ENCODE results near the gene LCTL.
"Not testable (repeated sequence)": the region's sequence is repeated elsewhere in the genome, so short reads cannot be mapped to it uniquely, and the experiment has no call there.

LCTL gene

DNA sequence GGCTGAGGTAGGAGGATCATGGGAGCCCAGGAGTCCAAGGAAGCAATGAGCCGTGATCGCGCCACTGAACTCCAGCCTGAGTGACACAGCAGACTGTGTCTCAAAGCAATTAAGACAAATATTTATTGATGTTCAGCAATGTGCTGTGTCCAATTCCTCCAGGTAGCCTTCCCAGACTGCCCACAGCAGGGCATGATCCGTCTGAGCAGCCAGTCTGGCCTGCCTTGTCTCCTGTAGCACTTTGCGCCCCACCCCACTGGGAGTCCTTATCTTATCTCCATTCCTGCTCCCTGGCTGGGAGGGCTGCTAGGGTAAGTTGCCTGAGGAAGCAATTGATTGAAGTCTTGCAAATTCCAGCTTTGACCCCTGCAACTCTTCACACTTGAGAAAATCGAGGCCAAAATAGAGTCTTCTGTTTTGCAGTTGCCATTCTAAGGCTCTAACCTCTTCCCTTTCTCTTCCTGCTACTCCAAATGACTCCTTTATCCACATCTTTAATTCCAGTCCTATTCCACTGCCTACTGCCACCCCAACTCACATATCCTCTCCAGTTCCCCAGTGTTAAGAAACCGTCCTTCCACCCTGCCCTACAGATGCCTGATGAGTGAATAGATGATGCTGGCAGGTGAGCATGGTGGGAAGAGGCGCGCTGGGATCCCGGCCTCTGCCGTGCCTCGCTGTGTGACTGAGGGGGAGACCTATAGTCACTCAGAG is 26.9 kb upstream of the LCTL start:
- DNase-seq (ENCODE audit: low read depth), result no peak
- no peak overlapping the region for H3K4me3 ChIP-seq (ENCODE audit: low read depth, low read length)
- in situ Hi-C loops (cut with HindIII; ENCODE audit: low sequenced_read_pairs), result no loop called here
- TF ChIP-seq, protein P1, sequence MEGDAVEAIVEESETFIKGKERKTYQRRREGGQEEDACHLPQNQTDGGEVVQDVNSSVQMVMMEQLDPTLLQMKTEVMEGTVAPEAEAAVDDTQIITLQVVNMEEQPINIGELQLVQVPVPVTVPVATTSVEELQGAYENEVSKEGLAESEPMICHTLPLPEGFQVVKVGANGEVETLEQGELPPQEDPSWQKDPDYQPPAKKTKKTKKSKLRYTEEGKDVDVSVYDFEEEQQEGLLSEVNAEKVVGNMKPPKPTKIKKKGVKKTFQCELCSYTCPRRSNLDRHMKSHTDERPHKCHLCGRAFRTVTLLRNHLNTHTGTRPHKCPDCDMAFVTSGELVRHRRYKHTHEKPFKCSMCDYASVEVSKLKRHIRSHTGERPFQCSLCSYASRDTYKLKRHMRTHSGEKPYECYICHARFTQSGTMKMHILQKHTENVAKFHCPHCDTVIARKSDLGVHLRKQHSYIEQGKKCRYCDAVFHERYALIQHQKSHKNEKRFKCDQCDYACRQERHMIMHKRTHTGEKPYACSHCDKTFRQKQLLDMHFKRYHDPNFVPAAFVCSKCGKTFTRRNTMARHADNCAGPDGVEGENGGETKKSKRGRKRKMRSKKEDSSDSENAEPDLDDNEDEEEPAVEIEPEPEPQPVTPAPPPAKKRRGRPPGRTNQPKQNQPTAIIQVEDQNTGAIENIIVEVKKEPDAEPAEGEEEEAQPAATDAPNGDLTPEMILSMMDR (IDR thresholded peaks at IDR 0.05; ENCODE audit: low read depth, low read length, missing control alignments), result no peak

DNA sequence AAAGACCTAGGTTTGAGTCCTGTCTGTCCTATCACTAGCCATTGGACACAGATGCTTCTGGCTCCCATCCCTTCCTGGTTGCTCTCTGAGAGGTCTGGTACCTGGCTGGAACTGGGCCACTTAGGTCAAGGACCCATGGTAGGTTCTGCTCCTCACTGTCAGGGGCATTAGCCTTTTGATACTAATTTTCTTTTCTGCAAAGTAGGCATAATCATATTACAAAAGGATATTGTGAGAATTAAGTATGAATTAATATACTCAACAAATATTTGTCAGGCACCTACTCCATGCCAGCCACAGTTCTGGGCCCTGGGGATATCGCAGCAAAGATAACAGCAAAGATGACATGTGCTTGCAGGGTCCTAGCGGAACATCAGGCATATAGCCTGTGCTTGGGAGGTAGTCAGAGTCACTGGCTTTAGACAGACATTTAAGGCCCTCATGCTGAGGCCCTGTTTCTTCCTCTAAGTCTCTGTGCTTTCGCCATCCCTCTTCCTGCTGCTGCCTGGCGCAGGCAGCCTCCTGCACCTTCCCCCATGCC is 25.6 kb upstream of the LCTL start:
- in situ Hi-C loops (cut with HindIII; ENCODE audit: low sequenced_read_pairs), result no loop called here
- DNase-seq (ENCODE audit: low read depth), result no peak
- H3K4me3 ChIP-seq (ENCODE audit: low read depth, low read length), result no peak overlapping the region
- TF ChIP-seq, protein P1 (IDR thresholded peaks at IDR 0.05; ENCODE audit: low read depth, low read length, missing control alignments), result no peak

DNA sequence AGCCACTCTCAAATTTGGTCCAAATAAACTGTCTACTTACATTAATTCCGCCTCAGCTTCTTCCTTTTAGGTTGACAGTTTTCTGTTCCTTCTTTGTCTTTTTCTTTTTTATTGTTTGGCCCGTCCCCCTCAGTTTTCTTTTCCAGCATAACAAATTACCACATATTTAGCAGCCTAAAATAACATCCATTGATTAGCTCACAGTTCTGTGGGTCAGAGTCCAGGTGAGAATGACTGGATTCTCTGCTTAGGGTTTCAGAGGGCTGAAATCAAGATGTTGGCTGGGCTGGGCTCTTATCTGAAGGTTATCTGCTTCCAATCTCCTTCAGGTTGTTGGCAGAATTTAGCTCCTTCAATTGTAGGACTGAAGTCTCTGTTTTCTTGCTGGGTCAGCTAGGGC is 24.6 kb upstream of the LCTL start:
- TF ChIP-seq, protein P1 (IDR thresholded peaks at IDR 0.05; ENCODE audit: low read depth, low read length, missing control alignments), result no peak
- H3K4me3 ChIP-seq (ENCODE audit: low read depth, low read length), result no peak overlapping the region
- in situ Hi-C loops (cut with HindIII; ENCODE audit: low sequenced_read_pairs), result no loop called here
- no peak for DNase-seq (ENCODE audit: low read depth)

DNA sequence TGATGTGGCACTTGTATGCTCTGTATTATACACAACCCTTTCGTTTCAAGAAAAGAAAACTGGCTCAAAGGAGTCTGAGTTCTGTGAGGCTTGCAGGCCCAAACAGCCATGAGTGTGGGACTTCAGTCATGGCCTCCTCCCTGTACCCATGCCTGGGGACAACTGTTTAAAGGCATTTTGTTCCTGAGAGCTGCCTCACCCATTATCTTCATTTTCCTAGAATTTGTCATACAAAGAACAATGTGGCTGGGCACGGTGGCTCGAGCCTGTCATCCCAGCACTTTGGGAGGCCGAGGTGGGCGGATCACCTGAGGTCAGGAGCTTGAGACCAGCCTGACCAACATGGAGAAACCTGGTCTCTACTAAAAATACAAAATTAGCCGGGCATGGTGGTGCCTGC is 23.6 kb upstream of the LCTL start:
- H3K4me3 ChIP-seq (ENCODE audit: low read depth, low read length); in situ Hi-C loops (cut with HindIII; ENCODE audit: low sequenced_read_pairs); DNase-seq (ENCODE audit: low read depth): not testable (repeated sequence)

DNA sequence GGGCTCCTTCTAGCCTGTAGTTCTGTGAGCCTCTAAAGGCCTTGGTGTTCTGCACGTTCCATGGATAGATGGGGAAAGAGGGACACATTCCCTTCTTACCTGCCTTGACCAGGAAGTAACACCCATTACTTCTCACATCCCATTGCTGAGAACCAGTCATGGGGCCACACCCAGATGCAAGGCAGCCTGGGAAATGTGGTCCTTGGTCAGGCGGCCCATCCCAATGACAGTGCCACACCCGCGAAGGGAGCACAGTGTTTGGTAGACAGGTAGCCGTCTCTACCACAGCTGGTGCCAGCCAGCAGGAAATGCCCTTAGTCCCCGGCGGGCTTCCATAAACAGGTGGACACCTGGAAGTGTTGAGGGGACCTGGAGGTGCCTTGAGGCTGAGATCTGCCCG is 23.2 kb upstream of the LCTL start:
- TF ChIP-seq, protein P1 (IDR thresholded peaks at IDR 0.05; ENCODE audit: low read depth, low read length, missing control alignments), result no peak
- no peak overlapping the region for H3K4me3 ChIP-seq (ENCODE audit: low read depth, low read length)
- DNase-seq (ENCODE audit: low read depth), result no peak
- in situ Hi-C loops (cut with HindIII; ENCODE audit: low sequenced_read_pairs), result no loop called here

DNA sequence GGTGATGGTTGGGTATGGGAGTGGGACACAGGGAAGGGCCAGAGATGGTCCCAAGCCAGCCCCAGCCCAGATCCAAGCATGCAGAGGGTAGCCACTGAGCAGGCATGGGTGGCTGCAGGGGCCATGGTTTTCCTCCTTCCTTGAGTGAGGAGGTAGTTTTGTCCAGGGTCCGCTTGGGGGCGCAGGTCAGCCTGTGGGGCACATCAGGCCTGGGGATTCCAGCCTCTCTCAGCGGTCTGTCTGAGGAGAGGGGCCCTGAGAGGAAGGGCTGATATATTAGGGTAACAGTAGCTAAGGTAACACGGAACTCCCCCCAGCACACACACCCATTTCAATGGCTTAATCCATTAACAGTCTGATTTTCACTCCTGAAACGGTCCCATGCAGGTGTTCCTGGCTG is 22.7 kb upstream of the LCTL start:
- DNase-seq (ENCODE audit: low read depth), result no peak
- no peak overlapping the region for H3K4me3 ChIP-seq (ENCODE audit: low read depth, low read length)
- TF ChIP-seq, protein P1 (IDR thresholded peaks at IDR 0.05; ENCODE audit: low read depth, low read length, missing control alignments), result peak; percentile 10
- in situ Hi-C loops (cut with HindIII; ENCODE audit: low sequenced_read_pairs), result no loop called here

DNA sequence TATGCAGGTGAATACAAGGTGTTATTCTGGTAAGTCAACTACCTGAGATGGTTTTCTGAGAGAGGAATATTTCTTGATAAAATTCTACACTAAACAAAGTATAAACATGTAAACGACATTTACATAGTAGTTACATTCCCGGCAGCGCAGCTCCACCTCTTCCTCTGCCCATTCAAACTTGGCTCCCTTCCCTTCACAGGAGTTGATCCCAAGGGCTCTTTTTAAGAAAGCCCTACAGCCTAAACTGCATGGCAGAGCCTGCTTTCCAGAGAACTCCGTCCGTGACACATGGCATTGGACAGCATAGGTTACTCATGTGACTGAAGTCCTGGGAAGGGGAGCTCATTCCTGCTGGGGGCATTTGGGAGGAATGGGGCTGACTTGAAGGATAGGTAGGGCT is 22.0 kb upstream of the LCTL start:
- no peak overlapping the region for H3K4me3 ChIP-seq (ENCODE audit: low read depth, low read length)
- no peak for DNase-seq (ENCODE audit: low read depth)
- TF ChIP-seq, protein P1 (IDR thresholded peaks at IDR 0.05; ENCODE audit: low read depth, low read length, missing control alignments), result no peak
- in situ Hi-C loops (cut with HindIII; ENCODE audit: low sequenced_read_pairs), result no loop called here

All from astrocyte of the cerebellum (primary cell).